Astrocyte (in vitro differentiated cells and primary cell): ENCODE measurements around the gene EGFR.

Source experiments
- EZH2 ChIP-seq: IDR thresholded peaks from 2 replicates; pipeline ENCODE4 v1.6.1; 2012; ENCODE audit warnings: mild to moderate bottlenecking, low read length, inconsistent platforms; ENCODE audit not compliant: insufficient read depth
- TF ChIP-seq, protein P1 (sequence below): IDR thresholded peaks from 2 replicates; pipeline ENCODE4 v1.5.1; 2011; ENCODE audit warnings: low read depth, mild to moderate bottlenecking, inconsistent platforms, low read length, moderate library complexity; ENCODE audit not compliant: insufficient read depth

DNA sequence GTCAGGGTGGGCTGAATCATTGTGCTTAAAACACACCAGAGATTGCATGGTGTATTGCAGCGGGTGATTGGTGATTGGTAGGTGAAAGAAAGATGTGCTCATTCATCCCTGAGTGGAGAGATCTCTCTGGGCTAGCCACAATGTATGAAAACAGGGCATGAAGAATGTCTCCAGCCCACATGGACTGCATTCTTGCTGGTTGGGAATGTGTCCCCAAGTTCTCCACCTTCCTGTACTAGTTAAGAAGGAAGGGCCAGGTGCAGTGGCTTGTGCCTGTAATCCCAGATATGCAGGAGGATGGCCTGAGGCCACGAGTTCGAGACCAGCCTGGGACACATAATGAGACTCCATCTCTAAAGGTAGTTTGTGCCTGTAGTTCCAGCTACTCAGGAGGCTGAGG lies 232.5 kb downstream of the EGFR start:
- TF ChIP-seq, protein P1, sequence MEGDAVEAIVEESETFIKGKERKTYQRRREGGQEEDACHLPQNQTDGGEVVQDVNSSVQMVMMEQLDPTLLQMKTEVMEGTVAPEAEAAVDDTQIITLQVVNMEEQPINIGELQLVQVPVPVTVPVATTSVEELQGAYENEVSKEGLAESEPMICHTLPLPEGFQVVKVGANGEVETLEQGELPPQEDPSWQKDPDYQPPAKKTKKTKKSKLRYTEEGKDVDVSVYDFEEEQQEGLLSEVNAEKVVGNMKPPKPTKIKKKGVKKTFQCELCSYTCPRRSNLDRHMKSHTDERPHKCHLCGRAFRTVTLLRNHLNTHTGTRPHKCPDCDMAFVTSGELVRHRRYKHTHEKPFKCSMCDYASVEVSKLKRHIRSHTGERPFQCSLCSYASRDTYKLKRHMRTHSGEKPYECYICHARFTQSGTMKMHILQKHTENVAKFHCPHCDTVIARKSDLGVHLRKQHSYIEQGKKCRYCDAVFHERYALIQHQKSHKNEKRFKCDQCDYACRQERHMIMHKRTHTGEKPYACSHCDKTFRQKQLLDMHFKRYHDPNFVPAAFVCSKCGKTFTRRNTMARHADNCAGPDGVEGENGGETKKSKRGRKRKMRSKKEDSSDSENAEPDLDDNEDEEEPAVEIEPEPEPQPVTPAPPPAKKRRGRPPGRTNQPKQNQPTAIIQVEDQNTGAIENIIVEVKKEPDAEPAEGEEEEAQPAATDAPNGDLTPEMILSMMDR, result no peak
- TF ChIP-seq EZH2, result no peak
